BJ (cell line): ENCODE data around the gene PRAMEF27. TPM values are rescaled to one million over a fixed set of nuclear protein-coding genes. Genes with fewer than 3 reads are reported as not detected.
"Not testable (repeated sequence)": the region's sequence is repeated elsewhere in the genome, so short reads cannot be mapped to it uniquely, and the experiment has no call there.

ENCODE experiments used
- CTCF ChIA-PET: fragments of 350-600 bp; formaldehyde crosslinking; extraction: SDS; loops from one replicate; lab custom pipeline; 2021; ENCODE audit warnings: antibody characterized with exemption, inconsistent platforms; lab: Yijun Ruan, JAX
- POLR2A ChIA-PET: fragments of 300-600 bp; sonication (Branson Sonifier 250); formaldehyde crosslinking; extraction: SDS; loops from one replicate; lab custom pipeline; 2021; ENCODE audit warnings: antibody characterized with exemption; lab: Charles Lee
- DNase-seq: peaks from one replicate; pipeline ENCODE4 v3.0.0-alpha.2; 2011; ENCODE audit warnings: low read depth
- H3K27me3 ChIP-seq: 2 replicates; pipeline ENCODE4 v1.6.0; 2011; ENCODE audit warnings: low read length; ENCODE audit not compliant: control insufficient read depth, insufficient read depth
- H3K36me3 ChIP-seq: 2 replicates; pipeline ENCODE4 v1.5.1; 2011; ENCODE audit warnings: low read length; ENCODE audit not compliant: control insufficient read depth, insufficient read depth
- H3K4me3 ChIP-seq: 2 replicates; pipeline ENCODE4 v1.5.1; 2011; ENCODE audit warnings: low read depth, mild to moderate bottlenecking, control low read depth, low read length
- polyA minus RNA-seq: library from RNA; depleted of rRNA, polyadenylated mRNA; stranded (reverse); fragments of >200 nt; gene quantifications from 2 replicates; pipeline ENCODE4 v1.2.3, GENCODE V29; 2011; rRNA and poly(A)+ RNA removed
- polyA plus RNA-seq: library from polyadenylated mRNA; depleted of rRNA; stranded (reverse); fragments of >200 nt; gene quantifications from 2 replicates; pipeline ENCODE4 v1.2.3, GENCODE V29; 2011; rRNA removed

Gene PRAMEF27
- polyA plus RNA-seq: not detected in 2 replicates
- polyA minus RNA-seq: not detected in 2 replicates

- POLR2A ChIA-PET, CTCF ChIA-PET, H3K27me3 ChIP-seq, H3K36me3 ChIP-seq, DNase-seq, H3K4me3 ChIP-seq: not testable (repeated sequence)
Measured at GRCh38 chr1:13056475-13056874, at the start of gene PRAMEF27. TSS of gene PRAMEF27 (minus strand) at chr1:13056575. CDS start at chr1:13053659, 2,916 bp downstream.

- CTCF ChIA-PET, H3K36me3 ChIP-seq, POLR2A ChIA-PET, DNase-seq, H3K27me3 ChIP-seq, H3K4me3 ChIP-seq: not testable (repeated sequence)
Measured at GRCh38 chr1:13070474-13070873, 14.1 kb upstream of the PRAMEF27 start, which contains the start of gene PRAMEF25. TSS of gene PRAMEF25 (plus strand) at chr1:13070774. CDS start at chr1:13073694, 2,920 bp downstream.

DNA sequence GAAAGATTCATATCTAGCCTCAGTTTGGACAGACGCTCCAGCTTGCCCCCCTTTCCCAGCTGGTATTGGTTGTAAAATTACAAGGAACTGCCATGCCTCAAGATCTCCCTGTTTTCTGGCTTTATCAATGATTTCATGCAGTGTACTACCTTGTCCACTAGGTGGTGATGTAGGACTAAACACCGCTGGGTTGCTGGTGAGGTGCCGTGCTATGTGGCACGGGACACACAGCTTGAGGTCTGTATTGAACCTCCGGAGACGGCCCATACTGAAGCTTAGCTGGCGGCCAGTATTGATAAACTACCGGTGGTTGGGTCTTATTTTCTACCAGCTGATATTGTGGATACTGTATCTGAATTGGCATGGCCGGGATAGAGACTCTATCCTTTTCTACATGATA is 36.5 kb downstream of the PRAMEF27 start:
- CTCF ChIA-PET, H3K36me3 ChIP-seq, H3K4me3 ChIP-seq, DNase-seq, POLR2A ChIA-PET, H3K27me3 ChIP-seq: not testable (repeated sequence)

DNA sequence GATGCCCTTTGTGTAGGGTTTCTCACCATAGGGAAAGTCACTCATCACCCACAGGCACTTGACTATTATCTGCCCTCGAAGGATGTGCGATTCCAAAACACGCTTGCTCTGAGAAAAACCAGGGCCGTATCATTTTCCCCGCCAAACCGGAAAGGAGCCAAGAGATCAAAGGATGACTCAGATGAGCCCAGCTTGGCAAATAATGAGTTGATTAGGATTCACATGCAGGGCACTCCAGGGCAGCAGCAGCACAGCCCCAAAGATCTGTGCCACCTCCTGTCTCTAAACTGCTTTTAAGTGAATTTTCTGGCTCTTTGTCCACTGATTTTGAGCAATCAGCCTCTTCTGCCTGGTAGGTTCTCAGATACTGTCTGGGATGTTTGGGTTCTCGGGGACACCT is 44.4 kb downstream of the PRAMEF27 start:
- H3K36me3 ChIP-seq, DNase-seq, POLR2A ChIA-PET, CTCF ChIA-PET, H3K27me3 ChIP-seq, H3K4me3 ChIP-seq: not testable (repeated sequence)

DNA sequence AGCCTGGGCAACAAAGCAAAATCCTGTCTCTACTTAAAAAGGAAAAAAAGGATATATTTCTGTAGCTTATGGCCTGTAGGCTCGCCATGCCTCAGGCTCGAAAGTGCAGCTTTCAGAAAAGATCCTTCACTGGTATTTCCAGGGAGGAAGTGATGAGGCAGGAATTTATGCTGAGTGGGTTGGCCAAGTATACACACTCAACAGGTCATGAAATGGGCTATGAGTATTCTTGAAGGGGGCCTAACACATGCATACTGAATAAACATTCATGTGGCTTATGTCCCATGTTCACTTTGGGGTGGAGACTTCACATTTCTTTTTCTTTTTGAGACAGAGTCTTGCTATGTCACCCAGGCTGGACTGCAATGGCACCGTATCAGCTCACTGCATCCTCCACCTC is 47.0 kb downstream of the PRAMEF27 start:
- H3K27me3 ChIP-seq, CTCF ChIA-PET, DNase-seq, POLR2A ChIA-PET, H3K36me3 ChIP-seq, H3K4me3 ChIP-seq: not testable (repeated sequence)

DNA sequence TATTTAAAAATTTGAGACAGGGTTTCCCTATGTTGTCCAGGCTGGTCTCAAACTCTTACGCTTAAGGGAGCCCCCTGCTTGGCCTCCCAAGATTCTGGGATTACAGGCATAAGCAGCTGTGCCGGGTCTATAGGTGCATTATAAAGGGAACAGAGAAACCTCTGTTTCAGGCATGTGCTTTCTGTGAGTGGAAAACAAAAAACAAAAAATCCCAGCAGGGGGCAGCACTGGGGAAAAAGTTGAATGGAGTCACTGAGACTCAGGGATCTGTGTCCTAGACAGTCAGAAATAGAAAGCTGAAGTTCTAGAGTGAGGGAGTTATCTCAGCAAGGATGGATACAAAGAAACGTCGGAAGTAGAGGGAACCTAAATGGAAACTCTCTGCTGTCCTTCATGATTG is 50.6 kb downstream of the PRAMEF27 start:
- H3K4me3 ChIP-seq, CTCF ChIA-PET, DNase-seq, H3K27me3 ChIP-seq, POLR2A ChIA-PET, H3K36me3 ChIP-seq: not testable (repeated sequence)

Other genes with a start within 250 kb of the PRAMEF27 start
- not detected in 2 replicates for gene PRAMEF11, start 225.2 kb downstream of the PRAMEF27 start, polyA plus RNA-seq
- not detected in 2 replicates for gene HNRNPCL1, start 207.9 kb downstream of the PRAMEF27 start, polyA plus RNA-seq
- gene PRAMEF2, start 199.5 kb downstream of the PRAMEF27 start, polyA plus RNA-seq: not detected in 2 replicates
- gene PRAMEF4, start 170.4 kb downstream of the PRAMEF27 start, polyA plus RNA-seq: not detected in 2 replicates
- gene PRAMEF10, start 158.3 kb downstream of the PRAMEF27 start, polyA plus RNA-seq: not detected in 2 replicates
- not detected in 2 replicates for gene PRAMEF7, start 140.0 kb downstream of the PRAMEF27 start, polyA plus RNA-seq
- not detected in 2 replicates for gene PRAMEF6, start 109.0 kb downstream of the PRAMEF27 start, polyA plus RNA-seq
- not detected in 2 replicates for gene HNRNPCL3, start 4.2 kb upstream of the PRAMEF27 start, polyA plus RNA-seq
- gene PRAMEF25, start 14.2 kb upstream of the PRAMEF27 start, polyA plus RNA-seq: not detected in 2 replicates
- gene HNRNPCL2, start 60.3 kb upstream of the PRAMEF27 start, polyA plus RNA-seq: not detected in 2 replicates
- gene PRAMEF26, start 99.4 kb upstream of the PRAMEF27 start, polyA plus RNA-seq: not detected in 2 replicates
- not detected in 2 replicates for gene HNRNPCL4, start 109.1 kb upstream of the PRAMEF27 start, polyA plus RNA-seq
- not detected in 2 replicates for gene PRAMEF9, start 115.3 kb upstream of the PRAMEF27 start, polyA plus RNA-seq
- gene PRAMEF13, start 144.8 kb upstream of the PRAMEF27 start, polyA plus RNA-seq: not detected in 2 replicates
- gene PRAMEF18, start 169.6 kb upstream of the PRAMEF27 start, polyA plus RNA-seq: not detected in 2 replicates
- not detected in 2 replicates for gene PRAMEF5, start 197.6 kb upstream of the PRAMEF27 start, polyA plus RNA-seq
- gene PRAMEF8, start 228.6 kb upstream of the PRAMEF27 start, polyA plus RNA-seq: not detected in 2 replicates
- not detected in 2 replicates for gene PRAMEF33, start 247.0 kb upstream of the PRAMEF27 start, polyA plus RNA-seq